Effector memory CD4-positive, alpha-beta T cell (primary cell): ENCODE measurements around the gene ISLR2.

Source experiments
- DNase-seq, 3 donors: peaks; one replicate each; pipeline ENCODE4 v3.0.0-alpha.2; 2020
- H3K27ac ChIP-seq: 2 replicates; pipeline ENCODE4 v1.7.0; 2013; ENCODE audit warnings: mild to moderate bottlenecking, low read length, moderate library complexity; ENCODE audit not compliant: insufficient read depth, poor library complexity, severe bottlenecking
- H3K27me3 ChIP-seq: replicated peaks from 2 replicates; pipeline ENCODE4 v1.7.0; 2013; ENCODE audit warnings: mild to moderate bottlenecking, low read length; ENCODE audit not compliant: insufficient read depth, control insufficient read depth, poor library complexity, severe bottlenecking
- H3K36me3 ChIP-seq: 2 replicates; pipeline ENCODE4 v1.7.0; 2013; ENCODE audit warnings: mild to moderate bottlenecking, low read length, moderate library complexity; ENCODE audit not compliant: control insufficient read depth, insufficient read depth
- H3K4me1 ChIP-seq: 2 replicates; pipeline ENCODE4 v1.7.0; 2013; ENCODE audit warnings: low read length, mild to moderate bottlenecking; ENCODE audit not compliant: control insufficient read depth, insufficient read depth, poor library complexity, severe bottlenecking
- H3K4me3 ChIP-seq: 2 replicates; pipeline ENCODE4 v1.7.0; 2013; ENCODE audit warnings: low read length, low read depth, mild to moderate bottlenecking; ENCODE audit not compliant: insufficient read depth, poor library complexity, severe bottlenecking
- H3K9me3 ChIP-seq: 2 replicates; pipeline ENCODE4 v1.7.0; 2013; ENCODE audit warnings: mild to moderate bottlenecking, low read length, moderate library complexity; ENCODE audit not compliant: control insufficient read depth

The ISLR2 gene

DNA sequence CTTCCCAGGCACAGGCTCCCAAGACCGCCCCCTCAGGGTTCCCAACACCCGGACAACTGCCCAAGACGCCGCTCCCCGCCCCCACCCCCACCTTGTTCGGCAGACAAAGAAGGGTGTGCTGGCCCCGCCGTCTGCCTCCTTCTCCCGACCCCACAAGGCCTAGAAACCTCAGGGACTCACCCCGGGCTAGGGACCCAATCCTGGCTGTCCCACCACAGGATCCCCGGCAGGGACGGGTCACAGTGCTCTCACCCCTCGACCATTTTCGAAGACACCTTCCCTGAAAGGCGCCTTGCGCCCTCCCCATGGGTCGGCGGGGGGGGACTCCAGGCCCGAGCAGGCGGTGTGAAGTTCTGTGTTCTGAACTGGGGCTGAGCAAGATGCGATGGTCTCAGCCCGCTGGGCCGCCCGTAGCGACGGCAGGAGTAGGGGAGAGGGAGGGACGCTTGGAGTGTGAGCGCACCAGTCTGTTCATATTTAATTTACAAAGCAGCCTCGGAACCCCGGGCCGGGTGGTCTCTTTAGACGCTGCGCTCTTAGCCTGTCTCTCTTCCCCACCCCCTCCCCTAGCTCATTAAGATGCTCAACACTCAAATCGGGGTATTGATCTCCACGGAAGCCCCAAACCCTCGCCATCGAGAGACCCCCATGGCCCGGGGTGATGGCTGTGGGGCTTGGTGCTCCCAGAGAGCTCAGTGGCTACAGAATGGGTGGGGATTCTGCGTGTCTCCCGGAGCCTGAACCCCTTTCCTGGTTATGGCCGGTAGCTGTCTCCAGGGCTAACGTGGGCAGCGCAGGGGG is 1.4 kb upstream of the ISLR2 start:
- DNase-seq = no peak
- H3K4me3 ChIP-seq = no peak overlapping the region
- H3K4me1 ChIP-seq = peaks cover 22% of the 10 kb centered on the region
- no peaks in the 10 kb centered on the region for H3K36me3 ChIP-seq
- no peaks in the 10 kb centered on the region for H3K9me3 ChIP-seq
- peaks cover 32% of the 10 kb centered on the region for H3K27me3 ChIP-seq
- no peak overlapping the region for H3K27ac ChIP-seq

GRCh38 chr15:74129586-74130154 is 716 bp upstream of the ISLR2 start:
- no peak overlapping the region for H3K4me3 ChIP-seq
- no peaks in the 10 kb centered on the region for H3K36me3 ChIP-seq
- no peaks in the 10 kb centered on the region for H3K9me3 ChIP-seq
- H3K27ac ChIP-seq = no peak overlapping the region
- DNase-seq = no peak
- peaks cover 36% of the 10 kb centered on the region for H3K27me3 ChIP-seq
- H3K4me1 ChIP-seq = peaks cover 22% of the 10 kb centered on the region

- DNase-seq = no peak
- no peaks in the 10 kb centered on the region for H3K36me3 ChIP-seq
- peaks cover 28% of the 10 kb centered on the region for H3K4me1 ChIP-seq
- H3K27me3 ChIP-seq = peaks cover 41% of the 10 kb centered on the region
- no peak overlapping the region for H3K4me3 ChIP-seq
- H3K9me3 ChIP-seq = no peaks in the 10 kb centered on the region
- H3K27ac ChIP-seq = no peak overlapping the region
These were observed 652 bp downstream of the ISLR2 start for GRCh38 chr15:74130849-74131627.

- H3K9me3 ChIP-seq = no peaks in the 10 kb centered on the region
- H3K27ac ChIP-seq = no peak overlapping the region
- H3K4me1 ChIP-seq = peaks cover 32% of the 10 kb centered on the region
- no peaks in the 10 kb centered on the region for H3K36me3 ChIP-seq
- H3K4me3 ChIP-seq = no peak overlapping the region
- DNase-seq = no peak
- H3K27me3 ChIP-seq = peaks cover 46% of the 10 kb centered on the region
These were observed 1.4 kb downstream of the ISLR2 start for GRCh38 chr15:74131628-74132413.

GRCh38 chr15:74132681-74133651 is 2.6 kb downstream of the ISLR2 start:
- peaks cover 30% of the 10 kb centered on the region for H3K4me1 ChIP-seq
- H3K36me3 ChIP-seq = no peaks in the 10 kb centered on the region
- no peaks in the 10 kb centered on the region for H3K9me3 ChIP-seq
- H3K27me3 ChIP-seq = peaks cover 46% of the 10 kb centered on the region
- DNase-seq = no peak
- no peak overlapping the region for H3K4me3 ChIP-seq
- H3K27ac ChIP-seq = no peak overlapping the region

DNA sequence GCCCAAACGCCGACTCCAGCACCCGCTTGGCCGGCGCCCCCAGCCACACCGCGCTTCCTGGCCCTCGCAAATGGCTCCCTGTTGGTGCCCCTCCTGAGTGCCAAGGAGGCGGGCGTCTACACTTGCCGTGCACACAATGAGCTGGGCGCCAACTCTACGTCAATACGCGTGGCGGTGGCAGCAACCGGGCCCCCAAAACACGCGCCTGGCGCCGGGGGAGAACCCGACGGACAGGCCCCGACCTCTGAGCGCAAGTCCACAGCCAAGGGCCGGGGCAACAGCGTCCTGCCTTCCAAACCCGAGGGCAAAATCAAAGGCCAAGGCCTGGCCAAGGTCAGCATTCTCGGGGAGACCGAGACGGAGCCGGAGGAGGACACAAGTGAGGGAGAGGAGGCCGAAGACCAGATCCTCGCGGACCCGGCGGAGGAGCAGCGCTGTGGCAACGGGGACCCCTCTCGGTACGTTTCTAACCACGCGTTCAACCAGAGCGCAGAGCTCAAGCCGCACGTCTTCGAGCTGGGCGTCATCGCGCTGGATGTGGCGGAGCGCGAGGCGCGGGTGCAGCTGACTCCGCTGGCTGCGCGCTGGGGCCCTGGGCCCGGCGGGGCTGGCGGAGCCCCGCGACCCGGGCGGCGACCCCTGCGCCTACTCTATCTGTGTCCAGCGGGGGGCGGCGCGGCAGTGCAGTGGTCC is 3.5 kb downstream of the ISLR2 start:
- Histone ChIP-seq H3K4me3 (no peak overlapping the region), H3K27me3 (peaks cover 41% of the 10 kb centered on the region), H3K36me3 (no peaks in the 10 kb centered on the region), H3K9me3 (no peaks in the 10 kb centered on the region), H3K4me1 (peaks cover 22% of the 10 kb centered on the region), H3K27ac (no peak overlapping the region)
- DNase-seq = no peak

DNA sequence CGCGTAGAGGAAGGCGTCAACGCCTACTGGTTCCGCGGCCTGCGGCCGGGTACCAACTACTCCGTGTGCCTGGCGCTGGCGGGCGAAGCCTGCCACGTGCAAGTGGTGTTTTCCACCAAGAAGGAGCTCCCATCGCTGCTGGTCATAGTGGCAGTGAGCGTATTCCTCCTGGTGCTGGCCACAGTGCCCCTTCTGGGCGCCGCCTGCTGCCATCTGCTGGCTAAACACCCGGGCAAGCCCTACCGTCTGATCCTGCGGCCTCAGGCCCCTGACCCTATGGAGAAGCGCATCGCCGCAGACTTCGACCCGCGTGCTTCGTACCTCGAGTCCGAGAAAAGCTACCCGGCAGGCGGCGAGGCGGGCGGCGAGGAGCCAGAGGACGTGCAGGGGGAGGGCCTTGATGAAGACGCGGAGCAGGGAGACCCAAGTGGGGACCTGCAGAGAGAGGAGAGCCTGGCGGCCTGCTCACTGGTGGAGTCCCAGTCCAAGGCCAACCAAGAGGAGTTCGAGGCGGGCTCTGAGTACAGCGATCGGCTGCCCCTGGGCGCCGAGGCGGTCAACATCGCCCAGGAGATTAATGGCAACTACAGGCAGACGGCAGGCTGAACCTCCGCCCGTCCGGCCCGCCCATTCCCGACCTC is 4.1 kb downstream of the ISLR2 start:
- Histone ChIP-seq H3K4me1 (peaks cover 15% of the 10 kb centered on the region), H3K27ac (no peak overlapping the region), H3K36me3 (no peaks in the 10 kb centered on the region), H3K27me3 (peaks cover 34% of the 10 kb centered on the region), H3K4me3 (no peak overlapping the region), H3K9me3 (no peaks in the 10 kb centered on the region)
- DNase-seq = no peak

DNA sequence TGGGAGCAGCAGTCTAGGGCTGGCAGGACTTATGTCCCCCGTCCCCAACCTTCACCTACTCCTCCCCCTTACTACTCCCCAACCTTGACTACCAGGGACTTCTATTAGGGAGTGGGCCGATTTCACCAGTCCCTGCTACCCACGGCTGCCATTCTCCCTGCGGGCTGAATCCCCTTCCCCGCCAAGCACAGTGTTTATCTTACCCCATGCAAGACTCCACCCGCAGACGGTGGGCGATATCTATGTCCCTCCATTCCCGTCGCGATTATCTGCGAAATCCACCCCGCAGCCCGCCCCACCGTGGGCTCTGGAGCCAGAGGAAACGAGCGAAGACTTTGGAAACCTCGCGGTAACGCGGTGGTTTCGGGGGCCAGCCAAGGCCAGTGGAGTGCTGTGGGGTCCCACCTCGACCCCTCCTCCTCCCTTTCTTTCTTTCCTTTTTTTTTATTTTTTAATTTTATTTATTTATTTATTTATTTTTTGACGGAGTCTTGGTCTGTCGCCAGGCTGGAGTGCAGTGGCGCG is 4.7 kb downstream of the ISLR2 start:
- Histone ChIP-seq H3K4me1 (peaks cover 12% of the 10 kb centered on the region), H3K27me3 (peaks cover 31% of the 10 kb centered on the region), H3K4me3 (no peak overlapping the region), H3K36me3 (no peaks in the 10 kb centered on the region), H3K9me3 (no peaks in the 10 kb centered on the region), H3K27ac (no peak overlapping the region)
- no peak for DNase-seq
